LNCAP (cell line): Measurements from ENCODE around the gene PHAX.

Source experiments
- CTCF ChIP-seq: fragments of 450-650 bp; IDR thresholded peaks from 2 replicates; pipeline ENCODE4 v1.5.1; 2017; ENCODE audit warnings: mild to moderate bottlenecking

Gene PHAX

DNA sequence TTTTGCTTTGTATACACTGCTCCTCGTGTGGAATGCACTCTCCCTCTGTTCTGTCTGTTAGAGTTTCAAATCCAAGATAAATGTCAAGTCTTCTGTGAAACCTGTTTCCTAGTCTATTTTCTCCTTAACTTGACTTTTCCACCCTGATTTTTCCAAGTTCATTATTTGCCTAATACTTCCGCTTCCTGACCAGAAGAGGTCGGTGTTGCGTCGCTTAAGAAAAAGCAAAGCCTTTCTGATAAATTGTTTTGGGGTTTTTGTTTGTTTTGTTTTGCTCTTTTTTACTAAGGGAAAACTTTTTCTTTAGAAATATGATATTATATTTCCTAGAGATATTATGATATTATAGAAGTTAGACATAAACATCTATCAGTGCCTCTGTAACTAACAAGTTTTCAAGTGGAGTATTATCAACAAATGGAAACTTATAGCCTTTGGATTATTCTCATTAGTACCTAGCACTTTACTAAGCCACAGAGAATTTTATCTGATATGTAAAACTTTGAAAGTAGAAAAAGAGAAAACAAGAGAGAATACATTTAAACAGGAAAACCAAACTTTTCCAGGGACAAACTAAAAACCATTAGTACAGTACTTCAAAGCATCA lies 55.8 kb downstream of the PHAX start:
- peak; percentile 88 for TF ChIP-seq CTCF

GRCh38 chr5:126658561-126658960 lies 57.8 kb downstream of the PHAX start:
- TF ChIP-seq CTCF = no peak

DNA sequence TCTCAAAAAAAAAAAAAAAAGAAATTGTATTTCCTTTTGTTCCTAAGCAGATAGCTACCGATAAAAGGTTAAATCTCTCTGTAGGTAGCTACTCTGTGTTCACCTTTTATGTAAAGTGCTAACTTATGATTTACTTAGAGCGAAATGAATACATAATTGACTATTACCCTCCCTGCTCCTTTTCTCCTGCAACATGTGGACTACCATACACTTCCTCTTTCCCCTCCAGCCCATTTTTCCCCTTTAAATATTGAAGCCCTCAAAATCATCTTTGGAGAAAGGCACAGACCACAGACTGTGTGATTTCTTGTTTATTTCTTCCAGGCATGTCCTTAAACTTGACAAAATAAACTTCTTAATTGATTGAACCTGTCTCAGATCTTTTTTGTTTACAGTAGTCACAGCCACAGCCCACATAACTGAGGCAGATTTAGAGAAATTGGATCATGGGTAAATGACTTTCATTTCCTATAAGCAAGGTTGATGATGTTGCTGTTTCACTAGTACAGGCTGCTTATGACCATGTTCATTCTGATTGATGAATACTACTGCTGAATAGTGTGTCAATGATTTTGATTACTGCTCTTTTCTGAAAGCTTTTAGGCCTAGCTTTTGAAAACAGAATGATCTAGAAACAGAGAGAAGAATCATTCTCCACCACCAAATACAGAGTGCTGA lies 59.2 kb downstream of the PHAX start:
- no peak for TF ChIP-seq CTCF

- TF ChIP-seq CTCF = no peak
These were observed 63.8 kb downstream of the PHAX start for GRCh38 chr5:126664586-126664985.

- no peak for TF ChIP-seq CTCF
These were observed 72.7 kb downstream of the PHAX start for GRCh38 chr5:126673477-126673876.

DNA sequence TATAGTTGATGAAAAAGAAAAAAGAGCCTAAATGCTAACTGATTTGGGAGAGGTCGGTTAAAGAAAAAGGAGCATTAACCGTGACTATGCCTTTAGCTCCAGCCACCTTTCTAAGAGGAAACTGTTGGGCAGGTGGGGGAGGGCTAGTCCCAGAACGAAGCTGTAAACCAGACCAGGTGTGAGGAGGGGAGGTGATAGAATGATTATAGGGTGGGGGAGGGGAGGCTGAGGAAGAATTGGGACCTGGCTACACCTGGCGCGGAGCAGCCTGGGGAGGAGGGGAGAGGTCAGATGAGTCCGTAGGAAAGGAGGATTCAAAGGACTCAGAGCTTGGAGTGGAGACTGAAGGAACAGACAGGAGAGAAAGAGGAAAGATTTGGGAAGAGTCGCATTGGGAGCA lies 73.4 kb downstream of the PHAX start:
- TF ChIP-seq CTCF = no peak

DNA sequence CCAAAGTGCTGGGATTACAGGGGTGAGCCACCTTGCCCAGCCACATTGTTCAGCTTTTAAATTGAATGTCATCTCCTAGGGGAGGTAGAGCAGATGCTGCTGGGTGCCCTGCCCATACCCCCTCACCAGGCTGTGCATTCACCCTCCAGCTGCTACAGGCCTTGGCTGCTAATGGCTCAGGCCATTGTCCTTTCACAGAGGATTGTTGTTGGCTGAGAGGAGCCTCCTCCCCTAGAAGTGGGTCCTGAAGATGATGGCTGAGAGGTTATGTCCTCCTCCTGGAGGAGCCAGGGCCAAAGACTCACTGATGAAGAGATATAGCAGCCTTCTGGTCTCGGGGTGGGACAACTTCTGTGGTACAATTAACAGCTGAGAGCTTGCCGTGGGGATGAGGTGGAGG lies 74.6 kb downstream of the PHAX start:
- TF ChIP-seq CTCF = no peak
